WTC11 (cell line): ENCODE results near the gene ADARB2. TPM values are rescaled to one million over a fixed set of nuclear protein-coding genes. Genes with fewer than 3 reads are reported as not detected.

Experiments
- ATAC-seq: fragments of 200-7000 bp; cut with Tn5 transposase; 2 replicates; pipeline ENCODE4 v1.10.0; 2021; ENCODE audit warnings: mild to moderate bottlenecking, moderate library complexity
- CTCF ChIA-PET: fragments of 300-600 bp; sonication (Branson Sonifier 250); formaldehyde crosslinking; loops from one replicate; lab custom pipeline; 2021; ENCODE audit warnings: antibody characterized with exemption; lab: Charles Lee
- POLR2A ChIA-PET: fragments of 350-600 bp; sonication (Branson Sonifier 250); formaldehyde crosslinking; loops from one replicate; lab custom pipeline; 2021; ENCODE audit warnings: antibody characterized with exemption; lab: Charles Lee
- DNase-seq: peaks from one replicate; pipeline ENCODE4 v3.0.0; 2021; ENCODE audit warnings: low spot score
- H3K27ac Mint-ChIP-seq: 2 replicates; pipeline ENCODE4 v1.8.0; 2021; ENCODE audit warnings: mixed read lengths
- H3K27me3 Mint-ChIP-seq: 2 replicates; pipeline ENCODE4 v1.8.0; 2021; ENCODE audit warnings: low read depth, mild to moderate bottlenecking, moderate library complexity, mixed read lengths
- H3K36me3 Mint-ChIP-seq: 2 replicates; pipeline ENCODE4 v1.8.0; 2021; ENCODE audit warnings: mixed read lengths
- H3K4me1 Mint-ChIP-seq: 2 replicates; pipeline ENCODE4 v1.8.0; 2022; ENCODE audit warnings: mixed read lengths
- H3K4me3 Mint-ChIP-seq: 2 replicates; pipeline ENCODE4 v1.8.0; 2021; ENCODE audit warnings: mild to moderate bottlenecking, moderate library complexity, mixed read lengths
- H3K9me3 Mint-ChIP-seq: 2 replicates; pipeline ENCODE4 v1.8.0; 2021; ENCODE audit warnings: mixed read lengths
- CBFB ChIP-seq: sonication (generic); formaldehyde crosslinking; IDR thresholded peaks from 2 replicates; pipeline ENCODE4 v1.8.1; 2022; ENCODE audit warnings: mild to moderate bottlenecking, low read depth, missing genetic modification reagents
- CREM ChIP-seq: sonication (generic); formaldehyde crosslinking; IDR thresholded peaks from 2 replicates; pipeline ENCODE4 v1.8.1; 2022; ENCODE audit warnings: mild to moderate bottlenecking, missing genetic modification reagents, moderate library complexity
- HMGA2 ChIP-seq: fragments of 250-450 bp; sonication (Bioruptor Pico); IDR thresholded peaks from 2 replicates; pipeline ENCODE4 v1.4.0; 2021; ENCODE audit warnings: mild to moderate bottlenecking, moderate library complexity
- HMGXB4 ChIP-seq: sonication (generic); formaldehyde crosslinking; IDR thresholded peaks from 2 replicates; pipeline ENCODE4 v1.8.1; 2023; ENCODE audit warnings: mild to moderate bottlenecking, moderate library complexity, missing genetic modification reagents
- JUN ChIP-seq: sonication (generic); formaldehyde crosslinking; IDR thresholded peaks from 2 replicates; pipeline ENCODE4 v1.8.0; 2023; ENCODE audit warnings: mild to moderate bottlenecking, missing genetic modification reagents
- MYBL2 ChIP-seq: sonication (generic); formaldehyde crosslinking; IDR thresholded peaks from 2 replicates; pipeline ENCODE4 v1.8.1; 2023; ENCODE audit warnings: mild to moderate bottlenecking, moderate library complexity, missing genetic modification reagents
- NFYB ChIP-seq: sonication (generic); formaldehyde crosslinking; conservative IDR thresholded peaks from 2 replicates; pipeline ENCODE4 v1.8.0; 2022; ENCODE audit warnings: low read depth, missing genetic modification reagents
- RORB ChIP-seq: fragments of 250-450 bp; sonication (Bioruptor Pico); IDR thresholded peaks from 2 replicates; pipeline ENCODE4 v1.9.0; 2021; ENCODE audit warnings: mild to moderate bottlenecking
- SP1 ChIP-seq: sonication (generic); formaldehyde crosslinking; conservative IDR thresholded peaks from 2 replicates; pipeline ENCODE4 v1.8.1; 2022; ENCODE audit warnings: missing genetic modification reagents
- ZBTB43 ChIP-seq: sonication (generic); formaldehyde crosslinking; IDR thresholded peaks from 2 replicates; pipeline ENCODE4 v1.8.1; 2023; ENCODE audit warnings: mild to moderate bottlenecking, missing genetic modification reagents
- ZNF396 ChIP-seq: fragments of 250-450 bp; sonication (Bioruptor Pico); IDR thresholded peaks from 2 replicates; pipeline ENCODE4 v1.8.0; 2021; ENCODE audit warnings: mild to moderate bottlenecking, moderate library complexity, borderline replicate concordance
- total RNA-seq: library from RNA; stranded (reverse); gene quantifications from 3 replicates; pipeline ENCODE4 v1.2.3, GENCODE V29; 2021
- TF ChIP-seq, protein P1 (sequence below): sonication (generic); formaldehyde crosslinking; IDR thresholded peaks from 2 replicates; pipeline ENCODE4 v1.8.1; 2022; ENCODE audit warnings: low read depth, mild to moderate bottlenecking, moderate library complexity, missing genetic modification reagents, borderline replicate concordance
- TF ChIP-seq, protein P2 (sequence below): sonication (generic); formaldehyde crosslinking; IDR thresholded peaks from 2 replicates; pipeline ENCODE4 v1.8.0; 2022; ENCODE audit warnings: mild to moderate bottlenecking, missing genetic modification reagents
- TF ChIP-seq, protein P3 (sequence below): sonication (generic); formaldehyde crosslinking; IDR thresholded peaks from 2 replicates; pipeline ENCODE4 v1.8.0; 2022; ENCODE audit warnings: missing genetic modification reagents
- TF ChIP-seq, protein P4 (sequence below): fragments of 200-600 bp; IDR thresholded peaks from 2 replicates; pipeline ENCODE4 v1.8.0; 2022; ENCODE audit warnings: antibody characterized with exemption

Gene ADARB2
- total RNA-seq, 1 experiment from 2014 or later = 3.7 TPM

DNA sequence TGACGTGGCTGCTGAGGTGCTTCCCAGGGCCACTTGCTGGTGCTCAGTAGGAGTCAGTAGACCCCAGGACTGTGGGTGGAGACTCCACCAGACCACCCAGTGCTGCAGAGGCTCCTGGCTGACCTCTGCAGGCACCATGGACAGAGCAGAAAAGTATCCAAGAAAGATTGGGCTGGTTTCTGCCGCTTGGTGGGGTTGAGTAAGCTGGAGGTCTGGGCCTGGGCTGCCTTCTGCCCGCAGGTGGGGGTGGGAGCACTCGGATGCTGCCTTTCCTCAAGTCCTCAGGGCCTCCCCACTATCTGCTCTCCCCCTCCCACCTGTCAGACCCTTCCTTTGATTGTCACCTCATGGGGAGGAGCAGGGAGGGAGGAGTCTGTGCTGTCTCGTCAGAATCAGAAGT lies 589.5 kb downstream of the ADARB2 start (continued):
- TF ChIP-seq, protein P1, sequence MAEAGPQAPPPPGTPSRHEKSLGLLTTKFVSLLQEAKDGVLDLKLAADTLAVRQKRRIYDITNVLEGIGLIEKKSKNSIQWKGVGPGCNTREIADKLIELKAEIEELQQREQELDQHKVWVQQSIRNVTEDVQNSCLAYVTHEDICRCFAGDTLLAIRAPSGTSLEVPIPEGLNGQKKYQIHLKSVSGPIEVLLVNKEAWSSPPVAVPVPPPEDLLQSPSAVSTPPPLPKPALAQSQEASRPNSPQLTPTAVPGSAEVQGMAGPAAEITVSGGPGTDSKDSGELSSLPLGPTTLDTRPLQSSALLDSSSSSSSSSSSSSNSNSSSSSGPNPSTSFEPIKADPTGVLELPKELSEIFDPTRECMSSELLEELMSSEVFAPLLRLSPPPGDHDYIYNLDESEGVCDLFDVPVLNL = no peak

- ATAC-seq (peak; percentile 64), DNase-seq (no peak)
- H3K27ac Mint-ChIP-seq = no peak overlapping the region
- no peaks in the 10 kb centered on the region; the same call in 1 of the 2 replicates for H3K27me3 Mint-ChIP-seq
- peaks cover 44% of the 10 kb centered on the region for H3K9me3 Mint-ChIP-seq
- ChIA-PET CTCF (no interaction called here), POLR2A (no interaction called here)
- TF ChIP-seq HMGA2 = no peak
- TF ChIP-seq, protein P2, sequence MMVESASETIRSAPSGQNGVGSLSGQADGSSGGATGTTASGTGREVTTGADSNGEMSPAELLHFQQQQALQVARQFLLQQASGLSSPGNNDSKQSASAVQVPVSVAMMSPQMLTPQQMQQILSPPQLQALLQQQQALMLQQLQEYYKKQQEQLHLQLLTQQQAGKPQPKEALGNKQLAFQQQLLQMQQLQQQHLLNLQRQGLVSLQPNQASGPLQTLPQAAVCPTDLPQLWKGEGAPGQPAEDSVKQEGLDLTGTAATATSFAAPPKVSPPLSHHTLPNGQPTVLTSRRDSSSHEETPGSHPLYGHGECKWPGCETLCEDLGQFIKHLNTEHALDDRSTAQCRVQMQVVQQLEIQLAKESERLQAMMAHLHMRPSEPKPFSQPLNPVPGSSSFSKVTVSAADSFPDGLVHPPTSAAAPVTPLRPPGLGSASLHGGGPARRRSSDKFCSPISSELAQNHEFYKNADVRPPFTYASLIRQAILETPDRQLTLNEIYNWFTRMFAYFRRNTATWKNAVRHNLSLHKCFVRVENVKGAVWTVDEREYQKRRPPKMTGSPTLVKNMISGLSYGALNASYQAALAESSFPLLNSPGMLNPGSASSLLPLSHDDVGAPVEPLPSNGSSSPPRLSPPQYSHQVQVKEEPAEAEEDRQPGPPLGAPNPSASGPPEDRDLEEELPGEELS = no peak
- peaks cover 3% of the 10 kb centered on the region for H3K4me1 Mint-ChIP-seq
- no peak overlapping the region for H3K4me3 Mint-ChIP-seq
- peaks cover 18% of the 10 kb centered on the region for H3K36me3 Mint-ChIP-seq
Measured at GRCh38 chr10:1142596-1142995, 594.7 kb downstream of the ADARB2 start.

- Mint-ChIP-seq H3K27ac (no peak overlapping the region), H3K4me1 (peaks cover 3% of the 10 kb centered on the region)
- no peak for DNase-seq
- CTCF ChIA-PET = interaction anchor here (1.0 to 1.3 kb wide), 3 partner anchors 32 to 227 kb away, joined by 3 to 4 read pairs (median 4); no protein-coding TSS in a partner anchor
- TF ChIP-seq SP1 (CRISPR knock-in tag) (no peak), CBFB (CRISPR knock-in tag) (no peak), ZNF396 (CRISPR knock-in tag) (no peak)
- TF ChIP-seq, all 79 proteins: peak for 0
- POLR2A ChIA-PET = no interaction called here
- Mint-ChIP-seq H3K36me3 (peaks cover 13% of the 10 kb centered on the region), H3K27me3 (no peaks in the 10 kb centered on the region; the same call in 1 of the 2 replicates), H3K4me3 (no peak overlapping the region), H3K9me3 (peaks cover 39% of the 10 kb centered on the region)
- no peak for ATAC-seq
Measured at GRCh38 chr10:1141701-1142100, 595.6 kb downstream of the ADARB2 start.

DNA sequence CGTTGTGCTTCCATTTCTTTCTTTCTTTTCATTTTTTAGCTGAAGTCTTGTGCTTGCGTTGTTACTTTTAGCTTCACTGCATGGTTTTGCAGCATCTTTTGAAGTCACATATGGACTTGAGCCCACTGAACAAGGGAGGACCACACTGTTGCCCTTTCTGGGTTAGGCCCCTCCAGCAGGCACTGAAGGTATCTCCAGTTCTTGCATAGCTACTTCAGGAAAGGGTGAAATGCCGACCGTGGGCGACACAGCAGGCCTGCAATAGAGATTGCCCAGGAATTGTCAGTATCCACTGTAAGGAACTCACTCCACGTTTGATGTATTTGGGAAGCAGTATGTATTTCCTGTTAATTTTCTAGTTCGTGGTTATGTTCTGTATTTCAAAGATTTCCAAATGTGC lies 596.1 kb downstream of the ADARB2 start:
- H3K4me3 Mint-ChIP-seq = no peak overlapping the region
- DNase-seq (no peak), ATAC-seq (no peak)
- peaks cover 3% of the 10 kb centered on the region for H3K4me1 Mint-ChIP-seq
- ChIA-PET CTCF (interaction anchor here (1.0 to 1.3 kb wide), 4 partner anchors 8 to 228 kb away, joined by 3 to 4 read pairs (median 4); no protein-coding TSS in a partner anchor), POLR2A (no interaction called here)
- TF ChIP-seq ZNF396 (CRISPR knock-in tag) (no peak), JUN (CRISPR knock-in tag) (no peak), RORB (no peak), CREM (CRISPR knock-in tag) (no peak)
- TF ChIP-seq, protein P3, sequence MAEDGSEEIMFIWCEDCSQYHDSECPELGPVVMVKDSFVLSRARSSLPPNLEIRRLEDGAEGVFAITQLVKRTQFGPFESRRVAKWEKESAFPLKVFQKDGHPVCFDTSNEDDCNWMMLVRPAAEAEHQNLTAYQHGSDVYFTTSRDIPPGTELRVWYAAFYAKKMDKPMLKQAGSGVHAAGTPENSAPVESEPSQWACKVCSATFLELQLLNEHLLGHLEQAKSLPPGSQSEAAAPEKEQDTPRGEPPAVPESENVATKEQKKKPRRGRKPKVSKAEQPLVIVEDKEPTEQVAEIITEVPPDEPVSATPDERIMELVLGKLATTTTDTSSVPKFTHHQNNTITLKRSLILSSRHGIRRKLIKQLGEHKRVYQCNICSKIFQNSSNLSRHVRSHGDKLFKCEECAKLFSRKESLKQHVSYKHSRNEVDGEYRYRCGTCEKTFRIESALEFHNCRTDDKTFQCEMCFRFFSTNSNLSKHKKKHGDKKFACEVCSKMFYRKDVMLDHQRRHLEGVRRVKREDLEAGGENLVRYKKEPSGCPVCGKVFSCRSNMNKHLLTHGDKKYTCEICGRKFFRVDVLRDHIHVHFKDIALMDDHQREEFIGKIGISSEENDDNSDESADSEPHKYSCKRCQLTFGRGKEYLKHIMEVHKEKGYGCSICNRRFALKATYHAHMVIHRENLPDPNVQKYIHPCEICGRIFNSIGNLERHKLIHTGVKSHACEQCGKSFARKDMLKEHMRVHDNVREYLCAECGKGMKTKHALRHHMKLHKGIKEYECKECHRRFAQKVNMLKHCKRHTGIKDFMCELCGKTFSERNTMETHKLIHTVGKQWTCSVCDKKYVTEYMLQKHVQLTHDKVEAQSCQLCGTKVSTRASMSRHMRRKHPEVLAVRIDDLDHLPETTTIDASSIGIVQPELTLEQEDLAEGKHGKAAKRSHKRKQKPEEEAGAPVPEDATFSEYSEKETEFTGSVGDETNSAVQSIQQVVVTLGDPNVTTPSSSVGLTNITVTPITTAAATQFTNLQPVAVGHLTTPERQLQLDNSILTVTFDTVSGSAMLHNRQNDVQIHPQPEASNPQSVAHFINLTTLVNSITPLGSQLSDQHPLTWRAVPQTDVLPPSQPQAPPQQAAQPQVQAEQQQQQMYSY (CRISPR knock-in tag) = no peak
- peaks cover 12% of the 10 kb centered on the region for H3K36me3 Mint-ChIP-seq
- H3K27ac Mint-ChIP-seq = no peak overlapping the region
- no peaks in the 10 kb centered on the region for H3K27me3 Mint-ChIP-seq
- peaks cover 34% of the 10 kb centered on the region for H3K9me3 Mint-ChIP-seq

GRCh38 chr10:1138529-1138928 lies 598.8 kb downstream of the ADARB2 start:
- no peak overlapping the region for H3K27ac Mint-ChIP-seq
- H3K9me3 Mint-ChIP-seq = peaks cover 23% of the 10 kb centered on the region
- ATAC-seq = no peak
- peaks cover 4% of the 10 kb centered on the region for H3K36me3 Mint-ChIP-seq
- ChIA-PET CTCF (no interaction called here), POLR2A (interaction anchor here (0.7 kb wide), 1 partner anchor 599 kb away, joined by 3 read pairs; the partner anchor contains the start of gene ADARB2)
- H3K4me3 Mint-ChIP-seq = no peak overlapping the region
- no peaks in the 10 kb centered on the region for H3K27me3 Mint-ChIP-seq
- peaks cover 11% of the 10 kb centered on the region for H3K4me1 Mint-ChIP-seq
- DNase-seq = no peak
- TF ChIP-seq NFYB (CRISPR knock-in tag) (no peak), MYBL2 (CRISPR knock-in tag) (no peak), HMGXB4 (CRISPR knock-in tag) (no peak), ZBTB43 (CRISPR knock-in tag) (no peak)
- TF ChIP-seq, protein P4, sequence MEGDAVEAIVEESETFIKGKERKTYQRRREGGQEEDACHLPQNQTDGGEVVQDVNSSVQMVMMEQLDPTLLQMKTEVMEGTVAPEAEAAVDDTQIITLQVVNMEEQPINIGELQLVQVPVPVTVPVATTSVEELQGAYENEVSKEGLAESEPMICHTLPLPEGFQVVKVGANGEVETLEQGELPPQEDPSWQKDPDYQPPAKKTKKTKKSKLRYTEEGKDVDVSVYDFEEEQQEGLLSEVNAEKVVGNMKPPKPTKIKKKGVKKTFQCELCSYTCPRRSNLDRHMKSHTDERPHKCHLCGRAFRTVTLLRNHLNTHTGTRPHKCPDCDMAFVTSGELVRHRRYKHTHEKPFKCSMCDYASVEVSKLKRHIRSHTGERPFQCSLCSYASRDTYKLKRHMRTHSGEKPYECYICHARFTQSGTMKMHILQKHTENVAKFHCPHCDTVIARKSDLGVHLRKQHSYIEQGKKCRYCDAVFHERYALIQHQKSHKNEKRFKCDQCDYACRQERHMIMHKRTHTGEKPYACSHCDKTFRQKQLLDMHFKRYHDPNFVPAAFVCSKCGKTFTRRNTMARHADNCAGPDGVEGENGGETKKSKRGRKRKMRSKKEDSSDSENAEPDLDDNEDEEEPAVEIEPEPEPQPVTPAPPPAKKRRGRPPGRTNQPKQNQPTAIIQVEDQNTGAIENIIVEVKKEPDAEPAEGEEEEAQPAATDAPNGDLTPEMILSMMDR = no peak
